Measurements from ENCODE around the gene CYP2R1. TPM values are rescaled to one million over a fixed set of nuclear protein-coding genes. Genes with fewer than 3 reads are reported as not detected.

CYP2R1 gene
- total and polyA plus RNA-seq, 12 donors, result 5.7 to 58.5 (median 9.2) TPM

- no peak for DNase-seq
- intact Hi-C loops (cut with DNase I), result loop anchor here in 1 of 2 donors (10.0 kb wide), 1 partner anchor 108 kb away; no protein-coding TSS in a partner anchor
- Histone ChIP-seq H3K4me3 (no peak overlapping the region), H3K36me3 (replicated peaks in 1 of 2) (no peaks in the 10 kb centered on the region), H3K4me1 (replicated peaks in 1 of 2) (peaks cover 0 to 11% of the 10 kb centered on the region in 2 donors), H3K27ac (no peak overlapping the region), H3K27me3 (peaks cover 5% of the 10 kb centered on the region), H3K9me3 (replicated peaks in 1 of 3) (no peaks in the 10 kb centered on the region)
- whole genome bisulfite sequencing, 4 donors, result 16 to 25% (median 21%) methylated on average over 1 of the region's 1 CpG
- TF ChIP-seq POLR2A (IDR thresholded peaks at IDR 0.05) (no peak), CTCF (IDR thresholded peaks at IDR 0.05) (no peak)
These were observed 10.8 kb upstream of the CYP2R1 start for GRCh38 chr11:14902650-14903350.

DNA sequence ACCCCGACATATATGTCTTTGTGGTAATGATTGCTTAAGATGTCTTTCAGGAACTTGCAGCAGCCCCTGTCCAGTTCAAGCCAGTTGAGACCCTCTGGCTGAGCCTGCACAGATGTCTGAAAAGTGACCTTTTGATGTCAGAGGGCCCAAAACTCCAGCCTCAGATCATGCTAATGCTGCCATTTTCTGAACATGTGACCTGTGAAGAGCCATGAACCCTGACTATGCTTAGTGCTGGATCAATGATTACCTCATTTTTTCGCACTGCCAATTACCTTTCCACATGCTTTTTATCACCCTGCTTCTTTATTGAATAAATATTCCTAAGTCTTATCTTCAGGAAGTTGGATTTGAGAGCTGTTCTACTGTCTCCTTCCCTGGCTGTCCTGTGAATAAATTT is 6.9 kb upstream of the CYP2R1 start:
- Histone ChIP-seq H3K4me3 (no peak overlapping the region), H3K9me3 (replicated peaks in 1 of 3) (no peaks in the 10 kb centered on the region), H3K36me3 (replicated peaks in 1 of 2) (no peaks in the 10 kb centered on the region), H3K27me3 (no peaks in the 10 kb centered on the region), H3K4me1 (replicated peaks in 1 of 2) (no peaks in the 10 kb centered on the region), H3K27ac (no peak overlapping the region)
- intact Hi-C loops (cut with DNase I), result no loop called here
- WGBS, 4 donors, result 70 to 80% (median 75%) methylated on average over 2 of the region's 2 CpGs
- TF ChIP-seq POLR2A (IDR thresholded peaks at IDR 0.05), result no peak
- TF ChIP-seq CTCF (IDR thresholded peaks at IDR 0.05), result no peak
- DNase-seq, result no peak

DNA sequence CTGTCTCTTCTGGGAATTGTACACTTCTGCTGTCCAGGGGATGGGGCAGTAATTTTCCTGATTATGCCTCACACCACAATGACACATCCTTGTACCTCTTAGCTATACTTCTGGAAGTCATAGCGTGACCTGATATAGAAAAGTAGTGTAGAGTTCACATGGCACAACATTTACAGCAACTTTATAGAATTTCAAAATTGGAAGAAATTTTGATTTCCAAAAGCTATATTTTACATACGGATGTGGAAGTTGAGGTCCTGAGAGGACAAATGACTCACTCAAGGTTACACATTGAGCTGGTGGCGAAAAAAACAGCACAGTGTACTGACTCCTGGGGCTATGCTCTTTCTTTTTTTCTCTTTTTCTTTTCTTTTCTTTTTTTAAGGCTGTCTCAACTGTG is 6.3 kb upstream of the CYP2R1 start:
- no peak for DNase-seq
- no peak overlapping the region for H3K27ac ChIP-seq
- TF ChIP-seq POLR2A (IDR thresholded peaks at IDR 0.05), result no peak
- TF ChIP-seq CTCF (IDR thresholded peaks at IDR 0.05), result no peak
- no peaks in the 10 kb centered on the region for H3K36me3 ChIP-seq (replicated peaks in 1 of 2)
- no peaks in the 10 kb centered on the region for H3K27me3 ChIP-seq
- no peaks in the 10 kb centered on the region for H3K4me1 ChIP-seq (replicated peaks in 1 of 2)
- H3K9me3 ChIP-seq (replicated peaks in 1 of 3), result no peaks in the 10 kb centered on the region
- no peak overlapping the region for H3K4me3 ChIP-seq
- WGBS, 4 donors, result 51 to 64% (median 56%) methylated on average over 3 of the region's 3 CpGs
- intact Hi-C loops (cut with DNase I), result no loop called here

DNA sequence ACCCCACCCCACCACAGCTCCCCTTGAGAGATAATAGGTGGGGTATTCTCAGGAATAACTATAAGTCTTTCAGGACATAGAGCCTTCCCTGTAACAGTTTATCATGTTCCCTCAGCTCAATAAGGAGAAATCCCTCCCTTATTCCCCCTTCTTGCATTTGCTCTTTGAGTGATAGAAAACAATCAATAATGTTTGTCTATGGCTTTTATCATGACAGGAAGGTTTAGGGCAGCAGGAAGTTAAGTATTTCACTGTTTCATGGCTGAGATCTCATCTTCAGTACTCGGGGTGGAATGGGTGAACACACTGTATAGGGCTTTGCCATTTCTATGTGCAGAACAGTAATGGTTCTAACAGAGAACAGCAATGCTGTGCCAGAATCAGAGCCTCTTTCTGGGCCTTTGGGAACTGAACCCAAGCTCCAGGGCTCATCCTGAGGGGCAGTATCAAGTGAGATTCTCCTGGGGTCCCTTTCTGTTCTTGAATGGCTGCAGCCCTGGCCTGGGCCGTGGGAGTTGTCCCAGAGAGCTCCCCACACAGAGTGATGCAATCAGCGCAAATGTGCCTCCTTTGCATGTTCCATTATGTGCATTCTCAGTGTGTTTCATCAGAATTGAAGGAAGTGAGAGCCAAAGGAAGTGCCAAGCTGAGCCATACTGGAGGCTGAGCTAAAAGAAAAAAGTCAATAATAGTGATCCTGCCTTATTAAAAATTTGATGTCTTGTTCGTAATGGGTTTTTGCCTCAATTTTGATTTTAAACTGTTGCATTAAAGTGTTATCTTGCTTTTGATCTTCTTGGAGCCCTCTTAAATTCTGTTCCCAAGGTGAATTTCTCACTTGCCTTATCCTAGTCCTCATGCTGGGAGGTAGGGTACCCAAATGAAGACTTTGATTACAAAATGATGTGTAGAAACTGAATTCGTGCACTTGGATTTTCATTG is 2.9 kb upstream of the CYP2R1 start:
- intact Hi-C loops (cut with DNase I), result no loop called here
- peaks cover 0 to 10% of the 10 kb centered on the region in 2 donors for H3K4me1 ChIP-seq (replicated peaks in 1 of 2)
- H3K36me3 ChIP-seq (replicated peaks in 1 of 2), result no peaks in the 10 kb centered on the region
- peak; percentile 26 to 73 (median 53) for DNase-seq
- peak overlapping the region in 1 of 5 donors; percentile 26 for H3K27ac ChIP-seq
- 55 to 69% (median 65%) methylated on average over 5 of the region's 5 CpGs for WGBS, 4 donors
- no peaks in the 10 kb centered on the region for H3K27me3 ChIP-seq
- H3K9me3 ChIP-seq (replicated peaks in 1 of 3), result no peaks in the 10 kb centered on the region
- no peak overlapping the region for H3K4me3 ChIP-seq
- TF ChIP-seq CTCF (IDR thresholded peaks at IDR 0.05) (no peak), POLR2A (IDR thresholded peaks at IDR 0.05) (no peak)
